GM10266 (cell line): ENCODE results near the gene TIMM10.
A peak's percentile ranks its signal among the peaks of the same experiment; 100 is the strongest.

ENCODE experiments used
- DNase-seq: peaks from one replicate; pipeline ENCODE4 v3.0.0; 2012; ENCODE audit errors: extremely low spot score
- TF ChIP-seq, protein P1 (sequence below): IDR thresholded peaks from 2 replicates; pipeline ENCODE4 v1.5.1; 2012; ENCODE audit warnings: mild to moderate bottlenecking, low read depth; ENCODE audit not compliant: control insufficient read depth, insufficient read depth; ENCODE audit errors: missing control alignments

Gene TIMM10

GRCh38 chr11:57549983-57550382 is 19.4 kb upstream of the TIMM10 start:
- TF ChIP-seq, protein P1, sequence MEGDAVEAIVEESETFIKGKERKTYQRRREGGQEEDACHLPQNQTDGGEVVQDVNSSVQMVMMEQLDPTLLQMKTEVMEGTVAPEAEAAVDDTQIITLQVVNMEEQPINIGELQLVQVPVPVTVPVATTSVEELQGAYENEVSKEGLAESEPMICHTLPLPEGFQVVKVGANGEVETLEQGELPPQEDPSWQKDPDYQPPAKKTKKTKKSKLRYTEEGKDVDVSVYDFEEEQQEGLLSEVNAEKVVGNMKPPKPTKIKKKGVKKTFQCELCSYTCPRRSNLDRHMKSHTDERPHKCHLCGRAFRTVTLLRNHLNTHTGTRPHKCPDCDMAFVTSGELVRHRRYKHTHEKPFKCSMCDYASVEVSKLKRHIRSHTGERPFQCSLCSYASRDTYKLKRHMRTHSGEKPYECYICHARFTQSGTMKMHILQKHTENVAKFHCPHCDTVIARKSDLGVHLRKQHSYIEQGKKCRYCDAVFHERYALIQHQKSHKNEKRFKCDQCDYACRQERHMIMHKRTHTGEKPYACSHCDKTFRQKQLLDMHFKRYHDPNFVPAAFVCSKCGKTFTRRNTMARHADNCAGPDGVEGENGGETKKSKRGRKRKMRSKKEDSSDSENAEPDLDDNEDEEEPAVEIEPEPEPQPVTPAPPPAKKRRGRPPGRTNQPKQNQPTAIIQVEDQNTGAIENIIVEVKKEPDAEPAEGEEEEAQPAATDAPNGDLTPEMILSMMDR = no peak
- no peak for DNase-seq

DNA sequence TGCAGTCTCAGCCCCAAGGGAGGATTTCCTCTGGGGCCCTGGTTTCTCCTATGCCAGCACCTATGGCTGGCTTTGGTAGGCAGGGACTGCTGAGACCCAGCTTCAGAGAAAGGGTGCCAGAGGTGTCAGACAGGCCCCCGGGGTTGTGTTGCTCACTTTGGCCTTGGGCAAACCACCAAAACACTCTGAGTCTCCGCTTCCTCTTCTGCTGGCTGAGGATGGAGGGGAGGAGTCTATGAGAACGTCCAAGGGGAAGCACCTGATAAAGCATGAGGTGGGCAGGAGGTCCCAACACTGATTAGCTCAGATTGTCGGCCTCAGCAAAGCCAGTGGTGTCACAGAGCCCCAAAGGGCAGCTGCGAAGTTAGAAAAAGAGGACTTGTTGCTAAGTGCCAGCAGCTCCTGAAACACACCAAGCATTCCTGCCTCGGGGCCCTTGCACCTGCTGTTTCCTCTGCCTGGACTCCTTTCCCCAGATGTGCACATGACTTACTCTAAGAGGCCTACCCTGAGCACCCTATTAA is 17.4 kb upstream of the TIMM10 start:
- peak; percentile 74 for DNase-seq
- TF ChIP-seq, protein P1 = no peak

GRCh38 chr11:57546869-57547475 is 16.4 kb upstream of the TIMM10 start:
- peak; percentile 60 for DNase-seq
- TF ChIP-seq, protein P1 = peak; percentile 17

GRCh38 chr11:57546451-57546850 is 15.9 kb upstream of the TIMM10 start:
- TF ChIP-seq, protein P1 = no peak

DNA sequence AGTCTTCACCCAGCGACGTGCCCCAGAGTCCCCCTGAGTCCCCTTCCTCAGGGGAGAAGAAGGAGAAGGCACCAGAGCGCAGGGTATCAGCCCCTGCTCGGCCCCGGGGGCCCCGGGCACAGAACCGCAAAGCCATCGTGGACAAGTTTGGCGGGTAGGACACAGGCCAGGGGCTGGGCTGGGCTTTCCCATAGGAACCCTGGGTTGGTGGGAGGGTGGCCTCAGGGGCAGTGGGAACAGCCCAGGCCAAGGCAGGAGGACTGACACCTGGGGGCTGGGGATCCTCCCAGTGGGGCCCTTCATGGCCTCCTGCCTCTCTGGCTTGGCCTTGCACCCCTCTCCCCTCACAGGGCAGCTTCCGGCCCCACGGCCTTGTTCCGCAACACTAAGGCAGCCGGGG is 15.3 kb upstream of the TIMM10 start:
- TF ChIP-seq, protein P1 = no peak

More at GRCh38 chr11:57546451-57546850, 15.9 kb upstream of the TIMM10 start:
- no peak for DNase-seq

GRCh38 chr11:57544566-57544965 is 14.0 kb upstream of the TIMM10 start:
- TF ChIP-seq, protein P1 = no peak
- DNase-seq = no peak

More for the DNA sequence above, 15.3 kb upstream of the TIMM10 start:
- no peak for DNase-seq

DNA sequence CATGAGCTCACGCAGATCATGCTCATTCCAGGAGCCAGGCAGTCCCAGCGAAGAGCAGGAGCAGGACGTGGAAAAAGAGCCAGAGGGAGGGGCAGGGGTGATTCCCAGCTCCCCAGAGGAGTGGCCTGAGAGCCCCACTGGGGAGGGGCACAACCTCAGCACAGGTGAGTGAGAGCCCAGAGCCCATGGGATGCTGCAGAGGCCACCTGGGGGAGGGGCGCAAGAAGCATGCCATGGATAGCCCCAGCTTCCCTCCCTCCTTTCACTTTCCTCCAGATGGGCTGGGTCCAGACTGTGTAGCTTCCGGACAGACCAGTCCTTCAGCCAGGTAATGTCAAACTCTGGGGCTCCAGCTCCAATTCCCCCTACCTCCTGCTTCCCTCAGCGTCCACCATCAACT is 13.0 kb upstream of the TIMM10 start:
- TF ChIP-seq, protein P1 = no peak
- DNase-seq = no peak
